Spinal cord (tissue), 10 donors: ENCODE results near the gene TEX22. TPM values are rescaled to one million over a fixed set of nuclear protein-coding genes. Genes with fewer than 3 reads are reported as not detected.

Experiments
- DNase-seq, 6 donors: peaks; one replicate each; pipeline versions ENCODE4 v3.0.0 to v3.0.0-alpha.2; 2013 to 2015; ENCODE audit warnings: low spot score in 6 of 6, low read depth in 4 of 6
- H3K27ac ChIP-seq: one replicate; pipeline ENCODE4 v1.5.1; 2013; ENCODE audit warnings: low read depth, low read length, control low read depth
- H3K27me3 ChIP-seq: one replicate; pipeline ENCODE4 v1.6.1; 2013; ENCODE audit warnings: low read length; ENCODE audit not compliant: control insufficient read depth, insufficient read depth
- H3K36me3 ChIP-seq: one replicate; pipeline ENCODE4 v1.6.1; 2013; ENCODE audit warnings: low read length; ENCODE audit not compliant: control insufficient read depth, insufficient read depth
- H3K4me1 ChIP-seq: one replicate; pipeline ENCODE4 v1.6.1; 2013; ENCODE audit warnings: low read length; ENCODE audit not compliant: control insufficient read depth, insufficient read depth
- H3K4me3 ChIP-seq: one replicate; pipeline ENCODE4 v1.5.1; 2013; ENCODE audit warnings: low read depth, low read length, control low read depth
- H3K9me3 ChIP-seq: one replicate; pipeline ENCODE4 v1.6.1; 2013; ENCODE audit warnings: low read length; ENCODE audit not compliant: control insufficient read depth, insufficient read depth
- WGBS: methylation state at CpG from one replicate; pipeline ENCODE4 v1.1.5; 2013; ENCODE audit warnings: missing lambda C conversion rate; ENCODE audit not compliant: insufficient coverage; 5-methylcytosine and 5-hydroxymethylcytosine counted together
- polyA plus RNA-seq, 2 donors: library from polyadenylated mRNA; unstranded; fragments of 120-200 nt; gene quantifications; one replicate each; pipeline ENCODE4 v1.2.1, GENCODE V29; 2013; ENCODE audit not compliant: insufficient read length in 2 of 2
- total RNA-seq, 2 donors: library from RNA; depleted of rRNA in 1 of 2; stranded (reverse); fragments of 120-200 nt in 1 of 2; fragments of >200 nt in 1 of 2; gene quantifications; one replicate each; pipeline versions ENCODE4 v1.2.3 to v1.2.4, GENCODE V29; 2013 to 2014
- donor health status: healthy.

Gene TEX22
- total and polyA plus RNA-seq, 4 donors = 0.20 to 4.8 (median 1.9) TPM

GRCh38 chr14:105445290-105445689 is 47.0 kb downstream of the TEX22 start:
- Histone ChIP-seq H3K4me1 (peaks cover 8% of the 10 kb centered on the region), H3K27ac (no peak overlapping the region), H3K4me3 (no peak overlapping the region), H3K9me3 (no peaks in the 10 kb centered on the region), H3K27me3 (no peaks in the 10 kb centered on the region), H3K36me3 (peaks cover 78% of the 10 kb centered on the region)
- DNase-seq = no peak
- WGBS = 85% methylated on average over 22 of the region's 24 CpGs

GRCh38 chr14:105445901-105446845 is 47.8 kb downstream of the TEX22 start:
- H3K4me1 ChIP-seq = peaks cover 8% of the 10 kb centered on the region
- DNase-seq = no peak
- peaks cover 78% of the 10 kb centered on the region for H3K36me3 ChIP-seq
- H3K4me3 ChIP-seq = no peak overlapping the region
- H3K9me3 ChIP-seq = no peaks in the 10 kb centered on the region
- 91% methylated on average over 24 of the region's 26 CpGs for WGBS
- no peaks in the 10 kb centered on the region for H3K27me3 ChIP-seq
- H3K27ac ChIP-seq = no peak overlapping the region

GRCh38 chr14:105446971-105447370 is 48.6 kb downstream of the TEX22 start:
- Histone ChIP-seq H3K9me3 (no peaks in the 10 kb centered on the region), H3K27me3 (no peaks in the 10 kb centered on the region), H3K36me3 (peaks cover 84% of the 10 kb centered on the region), H3K4me3 (no peak overlapping the region), H3K4me1 (peaks cover 8% of the 10 kb centered on the region), H3K27ac (no peak overlapping the region)
- 78% methylated on average over 13 of the region's 14 CpGs for WGBS
- no peak for DNase-seq

DNA sequence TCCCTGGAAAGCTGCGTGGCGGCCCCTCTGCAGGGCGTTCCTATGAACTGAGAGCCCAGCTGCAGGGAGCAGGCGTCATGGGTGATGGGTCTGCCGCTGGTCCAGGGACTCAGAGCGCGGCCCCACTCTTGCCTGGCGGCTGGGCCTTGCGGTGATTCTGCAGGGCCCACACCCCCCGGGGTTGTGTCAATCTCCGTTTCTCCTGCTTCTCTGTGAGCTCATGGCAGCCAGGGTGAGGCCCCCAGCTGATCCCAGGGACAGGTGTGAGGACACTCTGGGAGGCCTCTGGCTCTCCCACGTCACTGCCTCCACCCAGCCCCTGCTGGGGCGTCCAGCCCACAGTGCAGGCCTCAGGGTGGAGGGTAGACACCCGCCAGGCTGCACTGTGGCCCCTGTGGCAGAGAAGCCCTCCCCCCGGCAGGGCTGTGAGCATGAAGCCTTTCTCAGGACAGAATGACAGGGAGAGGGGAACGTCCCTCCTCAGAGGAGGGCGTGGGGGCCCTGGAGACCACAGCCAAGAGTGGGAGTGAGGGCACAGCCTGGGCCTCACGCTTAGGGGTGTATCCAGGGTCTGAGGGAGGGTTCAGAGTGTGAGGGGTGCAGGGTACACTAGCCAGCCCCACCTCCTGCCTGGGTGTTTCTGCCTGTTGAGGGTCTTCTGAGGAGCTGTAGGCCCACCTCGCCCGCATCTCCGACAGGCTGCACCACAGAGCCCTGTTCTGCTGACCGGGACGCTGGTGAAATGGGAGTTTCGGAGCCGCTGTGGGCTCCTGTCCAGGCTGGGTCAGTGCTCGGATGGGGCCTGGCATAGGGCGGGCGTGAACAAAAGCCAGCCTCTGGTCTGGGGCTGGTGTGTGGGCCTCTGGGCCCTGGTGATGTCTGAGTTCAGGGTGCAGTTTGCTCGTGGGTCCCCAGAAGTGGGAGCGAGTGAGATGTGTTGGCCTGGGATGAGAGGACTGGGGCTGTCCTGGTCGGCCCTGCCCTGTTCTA is 49.6 kb downstream of the TEX22 start:
- DNase-seq = no peak
- WGBS = 90% methylated on average over 31 of the region's 31 CpGs
- Histone ChIP-seq H3K4me3 (no peak overlapping the region), H3K27me3 (no peaks in the 10 kb centered on the region), H3K9me3 (no peaks in the 10 kb centered on the region), H3K27ac (no peak overlapping the region), H3K36me3 (peaks cover 85% of the 10 kb centered on the region), H3K4me1 (peaks cover 8% of the 10 kb centered on the region)

GRCh38 chr14:105448706-105449111 is 50.4 kb downstream of the TEX22 start:
- peak; percentile 10 to 84 (median 42) for DNase-seq
- Histone ChIP-seq H3K27ac (no peak overlapping the region), H3K4me1 (peaks cover 8% of the 10 kb centered on the region), H3K27me3 (no peaks in the 10 kb centered on the region), H3K36me3 (peaks cover 89% of the 10 kb centered on the region), H3K9me3 (no peaks in the 10 kb centered on the region), H3K4me3 (no peak overlapping the region)
- 33% methylated on average over 12 of the region's 16 CpGs for WGBS

DNA sequence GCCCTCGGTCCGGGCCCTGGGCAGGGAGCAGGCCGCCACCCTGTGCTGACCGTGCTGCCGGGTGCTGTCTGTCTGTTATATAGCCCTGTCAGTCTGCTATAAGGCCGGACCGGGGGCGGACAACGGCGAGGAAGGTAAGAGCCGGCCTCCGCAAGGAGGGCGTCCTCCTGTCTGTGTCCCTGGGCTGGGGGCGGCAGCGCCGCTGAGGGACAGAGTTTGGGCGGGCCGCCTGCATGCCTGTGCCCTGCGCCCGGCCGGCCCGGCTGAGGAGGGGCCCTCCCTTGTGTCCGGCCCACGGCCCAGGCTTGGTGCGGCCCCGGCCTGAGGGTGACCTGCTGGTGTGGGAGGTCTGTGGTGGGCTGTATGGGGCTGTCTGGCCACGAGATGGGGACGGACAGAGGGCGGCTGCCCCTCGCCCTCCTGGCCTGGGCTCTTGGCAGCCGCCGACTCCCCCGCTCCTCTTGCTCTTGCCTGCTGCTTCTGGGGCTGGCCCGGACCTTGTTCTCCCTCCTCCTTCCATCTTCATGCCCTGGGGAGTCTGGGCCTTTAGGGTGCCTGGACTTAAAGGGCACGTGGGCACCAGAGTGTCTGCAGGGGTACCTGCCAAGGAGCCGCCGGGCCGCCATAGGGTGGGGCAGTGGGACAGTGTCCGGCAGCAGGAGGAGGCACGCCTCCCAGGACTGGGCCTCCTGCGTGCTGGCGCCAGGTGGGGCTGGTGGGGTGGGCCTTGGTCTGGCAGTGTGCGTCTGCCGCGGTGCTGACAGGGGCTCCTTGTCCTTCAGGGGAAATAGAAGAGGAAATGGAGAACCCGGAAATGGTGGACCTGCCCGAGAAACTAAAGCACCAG is 51.2 kb downstream of the TEX22 start:
- no peak overlapping the region for H3K27ac ChIP-seq
- H3K4me3 ChIP-seq = no peak overlapping the region
- peaks cover 97% of the 10 kb centered on the region for H3K36me3 ChIP-seq
- DNase-seq = no peak
- no peaks in the 10 kb centered on the region for H3K9me3 ChIP-seq
- 93% methylated on average over 47 of the region's 47 CpGs for WGBS
- peaks cover 8% of the 10 kb centered on the region for H3K4me1 ChIP-seq
- H3K27me3 ChIP-seq = no peaks in the 10 kb centered on the region

- Histone ChIP-seq H3K27ac (no peak overlapping the region), H3K4me1 (peaks cover 8% of the 10 kb centered on the region), H3K27me3 (no peaks in the 10 kb centered on the region), H3K9me3 (no peaks in the 10 kb centered on the region), H3K36me3 (peaks cover 98% of the 10 kb centered on the region), H3K4me3 (no peak overlapping the region)
- 91% methylated on average over 17 of the region's 22 CpGs for WGBS
- no peak for DNase-seq
Measured at GRCh38 chr14:105450123-105450505, 51.8 kb downstream of the TEX22 start.

DNA sequence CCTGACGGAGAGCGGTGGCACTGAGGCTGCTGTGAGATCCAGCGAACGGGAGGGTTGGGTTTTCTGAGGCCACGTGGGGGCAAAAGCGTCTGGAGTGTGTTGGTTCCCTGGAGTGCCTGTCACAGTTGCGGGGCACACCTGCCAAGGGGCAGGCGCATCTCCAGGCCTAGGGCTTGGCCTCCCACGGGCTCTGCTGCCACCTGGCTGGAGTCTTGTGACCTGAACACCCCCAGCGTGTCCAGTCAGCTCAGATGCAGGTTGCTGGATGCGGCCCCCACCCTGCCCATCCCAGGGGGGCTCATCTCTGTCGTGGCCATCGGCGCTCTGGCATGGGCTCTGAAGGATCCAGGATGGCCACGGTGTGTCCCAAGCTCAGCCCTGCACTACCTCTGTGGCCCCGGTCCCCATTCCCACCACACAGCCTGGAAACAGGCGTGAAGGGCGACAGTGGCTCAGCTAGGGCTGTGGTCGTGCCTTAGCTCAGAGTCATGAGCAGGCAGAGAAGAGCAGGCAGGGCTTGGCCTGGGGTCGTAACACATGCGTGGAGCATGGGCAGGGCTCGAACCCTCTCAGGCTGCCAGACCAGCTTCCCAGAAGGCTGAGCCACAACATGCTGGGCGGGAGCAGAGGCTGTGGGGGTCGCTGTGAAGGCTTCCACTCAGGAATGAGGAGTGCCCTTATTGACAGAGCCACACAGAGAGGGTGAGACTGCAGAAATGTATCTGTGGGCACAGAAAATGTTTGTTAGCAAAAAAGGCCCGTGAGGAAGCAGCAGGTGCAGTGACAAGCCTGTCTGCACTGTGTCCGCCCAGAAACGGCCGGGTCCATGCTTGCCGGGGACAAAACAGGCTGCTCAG is 52.8 kb downstream of the TEX22 start:
- Histone ChIP-seq H3K36me3 (peaks cover 99% of the 10 kb centered on the region), H3K27me3 (no peaks in the 10 kb centered on the region), H3K27ac (no peak overlapping the region), H3K4me3 (no peak overlapping the region), H3K4me1 (peaks cover 8% of the 10 kb centered on the region), H3K9me3 (no peaks in the 10 kb centered on the region)
- WGBS = 95% methylated on average over 28 of the region's 29 CpGs
- DNase-seq = no peak
